Measurements from ENCODE around the gene RPSA.

The RPSA gene

DNA sequence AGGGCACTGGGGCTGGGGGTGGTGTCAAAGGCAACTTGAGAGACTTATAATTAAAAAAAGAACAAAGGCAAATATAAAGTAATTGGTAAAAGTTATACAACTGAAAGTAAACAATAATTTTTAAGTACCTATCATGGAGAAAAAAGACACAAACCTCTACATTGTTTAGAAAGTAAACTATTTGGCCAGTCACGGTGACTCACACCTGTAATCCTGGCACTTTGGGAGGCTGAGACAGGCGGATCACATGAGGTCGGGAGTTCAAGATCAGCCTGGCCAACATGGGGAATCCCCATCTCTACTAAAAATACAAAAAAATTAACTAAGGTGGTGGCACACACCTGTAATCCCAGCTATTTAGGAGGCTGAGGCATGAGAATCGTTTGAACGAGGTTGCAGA, 25.8 kb downstream of the RPSA start:
- DNase-seq (ENCODE audit: low read depth): no peak
- no peak for TF ChIP-seq CTCF (IDR thresholded peaks at IDR 0.05; ENCODE audit: low read depth, low read length)
- no peak for TF ChIP-seq POLR2A (IDR thresholded peaks at IDR 0.05; ENCODE audit: extremely low read depth, insufficient read length)
- no peak for TF ChIP-seq MAX (IDR thresholded peaks at IDR 0.05; ENCODE audit: low read depth, low read length)
- no peak for TF ChIP-seq MYC (IDR thresholded peaks at IDR 0.05; ENCODE audit: low read depth, low read length)
- no peak overlapping the region for H3K4me3 ChIP-seq (ENCODE audit: low read depth, low read length)

DNA sequence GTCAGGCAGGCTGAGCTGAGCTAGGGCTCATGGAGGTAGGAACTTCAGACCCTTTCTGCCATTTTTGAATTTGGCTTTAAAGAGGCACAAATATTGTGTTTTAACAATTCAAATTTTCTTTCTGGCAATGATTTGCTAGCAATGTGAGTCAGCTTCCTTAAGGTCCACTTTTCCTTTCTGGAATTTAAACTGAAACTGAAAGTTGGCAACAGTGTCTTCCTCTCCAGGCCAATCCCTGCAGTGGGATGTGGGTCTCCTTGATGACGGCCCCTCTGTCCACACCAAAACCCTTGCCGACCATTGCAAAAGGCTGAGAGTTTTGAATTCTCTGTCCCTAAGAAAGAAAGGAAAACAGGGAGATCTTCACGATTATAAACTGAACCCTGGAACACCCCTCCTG, 27.1 kb downstream of the RPSA start:
- DNase-seq (ENCODE audit: low read depth): no peak
- TF ChIP-seq MYC (IDR thresholded peaks at IDR 0.05; ENCODE audit: low read depth, low read length) (no peak), CTCF (IDR thresholded peaks at IDR 0.05; ENCODE audit: low read depth, low read length) (no peak), POLR2A (IDR thresholded peaks at IDR 0.05; ENCODE audit: extremely low read depth, insufficient read length) (no peak), MAX (IDR thresholded peaks at IDR 0.05; ENCODE audit: low read depth, low read length) (no peak)
- no peak overlapping the region for H3K4me3 ChIP-seq (ENCODE audit: low read depth, low read length)

DNA sequence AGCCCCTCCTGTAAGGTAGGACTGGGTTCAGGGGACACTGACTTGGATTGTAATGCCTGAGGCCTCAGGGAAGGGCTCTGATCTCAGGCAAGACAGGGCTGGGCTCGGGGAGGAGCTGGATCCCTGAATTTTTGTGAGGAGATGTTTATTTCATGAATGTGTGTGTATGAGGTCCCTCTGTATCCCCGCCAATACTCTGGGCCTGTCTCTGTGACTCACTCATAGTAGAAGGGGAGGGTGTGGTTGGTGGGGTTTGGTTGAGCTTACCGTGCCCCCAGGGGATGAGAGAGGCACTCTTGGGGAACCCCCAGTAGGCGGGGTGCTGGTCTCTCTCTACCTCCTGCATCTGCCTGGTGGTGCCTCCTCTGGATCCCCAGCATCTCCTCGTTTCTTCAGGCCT, 28.1 kb downstream of the RPSA start:
- TF ChIP-seq MAX (IDR thresholded peaks at IDR 0.05; ENCODE audit: low read depth, low read length) (no peak), MYC (IDR thresholded peaks at IDR 0.05; ENCODE audit: low read depth, low read length) (no peak)
- H3K4me3 ChIP-seq (ENCODE audit: low read depth, low read length): no peak overlapping the region
- no peak for DNase-seq (ENCODE audit: low read depth)

GRCh38 chr3:39435006-39435748, 28.7 kb downstream of the RPSA start:
- DNase-seq (ENCODE audit: low read depth): no peak

DNA sequence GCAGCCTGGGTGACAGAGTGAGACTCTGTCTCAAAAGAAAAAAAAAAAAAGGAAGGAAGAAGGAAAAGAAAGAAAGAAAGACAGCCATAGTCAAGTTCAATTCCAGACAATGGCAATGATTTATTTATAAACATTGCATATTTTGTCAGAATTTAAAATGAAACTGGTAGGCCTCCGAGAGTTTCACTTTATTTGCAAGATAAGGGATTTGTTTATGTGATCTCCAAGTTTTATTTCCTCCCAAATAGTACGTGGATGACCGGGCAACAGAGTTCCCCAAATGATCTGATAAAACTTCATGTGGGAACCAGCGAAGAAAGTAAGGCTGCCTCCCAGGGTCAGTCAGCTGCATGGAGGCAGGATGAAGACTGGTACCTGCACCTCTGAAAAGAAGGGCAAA, 32.4 kb downstream of the RPSA start:
- H3K4me3 ChIP-seq (ENCODE audit: low read depth, low read length): no peak overlapping the region
- no peak for DNase-seq (ENCODE audit: low read depth)
- TF ChIP-seq MAX (IDR thresholded peaks at IDR 0.05; ENCODE audit: low read depth, low read length) (no peak), POLR2A (IDR thresholded peaks at IDR 0.05; ENCODE audit: extremely low read depth, insufficient read length) (no peak), CTCF (IDR thresholded peaks at IDR 0.05; ENCODE audit: low read depth, low read length) (no peak), MYC (IDR thresholded peaks at IDR 0.05; ENCODE audit: low read depth, low read length) (no peak)

More at GRCh38 chr3:39435006-39435748, 28.7 kb downstream of the RPSA start:
- H3K4me3 ChIP-seq (ENCODE audit: low read depth, low read length): no peak overlapping the region
- no peak for TF ChIP-seq CTCF (IDR thresholded peaks at IDR 0.05; ENCODE audit: low read depth, low read length)
- no peak for TF ChIP-seq MYC (IDR thresholded peaks at IDR 0.05; ENCODE audit: low read depth, low read length)
- TF ChIP-seq MAX (IDR thresholded peaks at IDR 0.05; ENCODE audit: low read depth, low read length): no peak
- TF ChIP-seq POLR2A (IDR thresholded peaks at IDR 0.05; ENCODE audit: extremely low read depth, insufficient read length): no peak

DNA sequence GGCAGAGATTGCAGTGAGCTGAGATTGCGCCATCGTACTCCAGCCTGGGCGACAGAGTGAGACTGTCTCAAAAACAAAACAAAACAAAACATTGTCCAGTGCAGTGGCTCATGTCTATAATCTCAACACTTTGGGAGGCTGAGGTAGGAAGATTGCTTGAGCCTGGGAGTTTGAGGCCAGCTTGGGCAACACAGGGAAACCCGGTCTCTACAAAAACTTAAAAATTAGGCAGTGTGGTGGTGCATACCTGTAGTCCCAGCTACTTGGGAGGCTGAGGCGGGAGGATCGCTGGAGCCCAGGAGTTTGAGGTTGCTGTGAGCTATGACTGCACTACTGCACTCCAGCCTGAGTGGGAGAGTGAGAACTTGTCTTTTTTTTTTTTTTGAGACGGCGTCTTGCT, 33.8 kb downstream of the RPSA start:
- H3K4me3 ChIP-seq (ENCODE audit: low read depth, low read length): no peak overlapping the region
- DNase-seq (ENCODE audit: low read depth): no peak
- TF ChIP-seq MAX (IDR thresholded peaks at IDR 0.05; ENCODE audit: low read depth, low read length) (no peak), POLR2A (IDR thresholded peaks at IDR 0.05; ENCODE audit: extremely low read depth, insufficient read length) (no peak), CTCF (IDR thresholded peaks at IDR 0.05; ENCODE audit: low read depth, low read length) (no peak)

Measured in NB4 (cell line).